GM12873 (cell line): Measurements from ENCODE around the gene RRP36.

ENCODE experiments used
- TF ChIP-seq, protein P1 (sequence below): IDR thresholded peaks from 2 replicates; pipeline ENCODE4 v1.5.1; 2012; ENCODE audit warnings: low read depth, mild to moderate bottlenecking, moderate library complexity, low read length, control low read depth; ENCODE audit not compliant: insufficient read depth; ENCODE audit errors: missing control alignments

The RRP36 gene

DNA sequence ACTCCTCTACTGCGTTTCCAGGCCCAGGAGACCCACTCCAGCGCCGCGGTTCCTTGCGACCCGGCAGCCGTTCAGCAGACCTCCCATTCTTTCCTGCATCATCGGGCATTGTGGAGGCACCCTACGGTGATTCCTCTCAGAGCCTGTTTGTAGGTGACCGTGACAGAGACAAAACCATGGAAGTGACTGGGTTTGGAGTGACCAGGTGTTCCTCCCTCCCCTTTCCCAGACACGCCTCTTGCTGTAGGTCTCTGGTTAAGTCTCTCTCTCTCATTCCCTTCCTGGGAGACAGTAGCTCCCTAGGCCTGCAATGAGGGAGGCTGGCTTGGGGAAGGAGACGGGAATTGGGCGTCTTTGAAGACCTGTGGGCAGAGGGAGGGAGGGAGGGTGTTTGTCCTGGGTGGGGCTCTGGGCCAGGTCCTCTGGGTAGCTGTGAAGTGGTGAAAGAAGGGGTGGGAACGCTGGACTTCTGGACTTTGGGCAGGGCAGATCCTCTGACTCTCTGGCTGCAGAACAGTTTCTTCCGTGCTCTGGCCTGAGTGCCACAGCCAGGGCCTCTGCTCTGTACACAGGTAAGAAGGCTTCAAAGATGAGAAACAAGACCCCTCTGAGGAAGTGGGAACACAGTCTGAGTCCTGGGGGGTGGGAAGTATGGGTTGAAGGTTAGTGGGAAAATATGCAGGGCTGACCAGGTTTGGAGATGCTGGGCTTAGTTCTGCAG is 38.8 kb downstream of the RRP36 start:
- TF ChIP-seq, protein P1, sequence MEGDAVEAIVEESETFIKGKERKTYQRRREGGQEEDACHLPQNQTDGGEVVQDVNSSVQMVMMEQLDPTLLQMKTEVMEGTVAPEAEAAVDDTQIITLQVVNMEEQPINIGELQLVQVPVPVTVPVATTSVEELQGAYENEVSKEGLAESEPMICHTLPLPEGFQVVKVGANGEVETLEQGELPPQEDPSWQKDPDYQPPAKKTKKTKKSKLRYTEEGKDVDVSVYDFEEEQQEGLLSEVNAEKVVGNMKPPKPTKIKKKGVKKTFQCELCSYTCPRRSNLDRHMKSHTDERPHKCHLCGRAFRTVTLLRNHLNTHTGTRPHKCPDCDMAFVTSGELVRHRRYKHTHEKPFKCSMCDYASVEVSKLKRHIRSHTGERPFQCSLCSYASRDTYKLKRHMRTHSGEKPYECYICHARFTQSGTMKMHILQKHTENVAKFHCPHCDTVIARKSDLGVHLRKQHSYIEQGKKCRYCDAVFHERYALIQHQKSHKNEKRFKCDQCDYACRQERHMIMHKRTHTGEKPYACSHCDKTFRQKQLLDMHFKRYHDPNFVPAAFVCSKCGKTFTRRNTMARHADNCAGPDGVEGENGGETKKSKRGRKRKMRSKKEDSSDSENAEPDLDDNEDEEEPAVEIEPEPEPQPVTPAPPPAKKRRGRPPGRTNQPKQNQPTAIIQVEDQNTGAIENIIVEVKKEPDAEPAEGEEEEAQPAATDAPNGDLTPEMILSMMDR: no peak

DNA sequence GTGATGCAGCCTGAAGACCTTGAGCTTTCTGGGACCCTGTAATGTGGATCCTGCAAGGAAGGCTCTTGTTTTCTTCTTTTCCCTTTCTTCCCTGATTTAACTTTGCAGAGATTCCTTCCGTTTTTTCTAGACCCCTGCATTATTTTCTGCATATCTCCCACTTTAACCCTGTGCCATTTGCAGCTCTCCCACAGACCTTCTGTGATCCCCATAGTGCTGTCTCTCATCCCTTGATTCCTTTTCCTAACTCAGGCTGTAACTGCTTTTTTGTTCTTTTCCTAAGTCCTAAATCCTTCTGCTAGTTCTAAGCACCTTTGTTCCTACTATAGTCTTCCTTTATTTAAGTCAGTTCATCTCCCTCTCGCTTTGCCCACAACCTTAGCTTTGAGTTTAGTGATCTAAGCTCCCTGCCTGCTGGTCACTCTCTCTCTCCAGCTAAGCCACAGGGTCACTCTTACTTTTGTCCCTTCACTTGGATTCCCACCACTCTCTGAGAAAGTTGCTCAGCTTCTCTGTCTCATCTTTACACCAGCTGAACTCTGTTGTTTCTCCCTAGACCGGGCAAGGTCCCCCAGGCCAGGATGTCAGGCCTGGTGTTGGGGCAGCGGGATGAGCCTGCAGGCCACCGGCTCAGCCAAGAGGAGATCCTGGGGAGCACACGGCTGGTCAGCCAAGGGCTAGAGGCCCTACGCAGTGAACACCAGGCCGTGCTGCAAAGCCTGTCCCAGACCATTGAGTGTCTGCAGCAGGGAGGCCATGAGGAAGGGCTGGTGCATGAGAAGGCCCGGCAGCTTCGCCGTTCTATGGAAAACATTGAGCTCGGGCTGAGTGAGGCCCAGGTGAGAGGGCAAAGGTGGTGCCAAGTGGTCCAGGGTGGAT is 39.6 kb downstream of the RRP36 start:
- TF ChIP-seq, protein P1: no peak

DNA sequence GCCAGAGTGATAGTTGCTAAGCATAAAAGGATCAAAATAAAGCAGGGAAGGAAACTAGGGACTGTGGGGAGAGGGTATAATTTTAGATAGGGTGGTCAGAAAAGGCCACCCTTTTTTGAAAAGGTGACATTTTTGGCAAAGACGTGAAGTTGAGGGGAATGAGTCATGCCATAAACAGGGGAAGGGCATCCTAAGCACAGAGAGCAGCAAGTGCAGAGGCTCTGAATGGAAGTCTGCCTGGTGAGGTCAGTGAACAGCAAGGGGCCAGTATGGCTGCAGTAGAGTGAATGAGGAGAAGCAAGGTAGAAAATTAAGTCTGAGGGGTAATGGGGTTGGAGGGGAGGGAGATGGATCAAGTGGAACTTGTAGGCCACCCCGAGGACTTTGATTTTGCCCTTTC is 40.4 kb downstream of the RRP36 start:
- TF ChIP-seq, protein P1: no peak

DNA sequence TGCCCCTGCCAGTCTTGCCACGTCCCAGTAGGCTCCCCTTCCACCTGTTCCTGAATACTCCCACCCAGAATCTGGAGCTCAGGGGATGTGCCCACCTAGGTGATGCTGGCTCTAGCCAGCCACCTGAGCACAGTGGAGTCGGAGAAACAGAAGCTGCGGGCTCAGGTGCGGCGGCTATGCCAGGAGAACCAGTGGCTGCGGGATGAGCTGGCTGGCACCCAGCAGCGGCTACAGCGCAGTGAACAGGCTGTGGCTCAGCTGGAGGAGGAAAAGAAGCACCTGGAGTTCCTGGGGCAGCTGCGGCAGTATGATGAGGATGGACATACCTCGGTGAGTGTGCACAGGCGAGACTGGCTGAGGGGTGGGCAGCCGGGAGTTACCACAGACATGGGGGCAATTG is 41.4 kb downstream of the RRP36 start:
- TF ChIP-seq, protein P1: no peak

DNA sequence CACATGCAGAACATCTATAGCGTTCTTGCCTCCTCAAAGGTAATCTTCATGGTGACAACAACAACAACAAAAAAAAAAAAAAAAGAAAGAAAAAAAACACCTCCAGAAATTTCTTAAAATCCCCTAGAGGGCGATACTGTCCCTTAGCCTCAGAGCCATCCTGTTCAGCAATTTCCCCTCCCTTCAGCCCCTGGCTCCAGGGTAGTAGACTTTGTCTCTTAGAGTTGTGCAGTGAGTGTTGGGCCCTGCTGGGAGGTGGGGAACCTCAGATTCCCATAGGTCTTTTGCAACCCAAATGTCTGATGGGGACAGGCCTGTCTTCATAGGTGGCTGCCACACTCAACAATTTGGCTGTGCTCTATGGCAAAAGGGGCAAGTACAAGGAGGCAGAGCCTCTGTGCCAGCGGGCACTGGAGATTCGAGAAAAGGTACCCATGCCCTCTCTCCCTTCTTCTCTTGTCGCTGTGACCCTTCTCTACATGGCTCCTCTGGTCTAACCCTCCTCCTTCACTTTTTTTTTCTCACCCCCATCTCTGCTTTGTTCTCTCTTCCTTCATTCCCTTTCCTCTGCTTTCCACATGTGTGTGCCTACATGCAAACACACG is 48.7 kb downstream of the RRP36 start:
- TF ChIP-seq, protein P1: peak; percentile 61

DNA sequence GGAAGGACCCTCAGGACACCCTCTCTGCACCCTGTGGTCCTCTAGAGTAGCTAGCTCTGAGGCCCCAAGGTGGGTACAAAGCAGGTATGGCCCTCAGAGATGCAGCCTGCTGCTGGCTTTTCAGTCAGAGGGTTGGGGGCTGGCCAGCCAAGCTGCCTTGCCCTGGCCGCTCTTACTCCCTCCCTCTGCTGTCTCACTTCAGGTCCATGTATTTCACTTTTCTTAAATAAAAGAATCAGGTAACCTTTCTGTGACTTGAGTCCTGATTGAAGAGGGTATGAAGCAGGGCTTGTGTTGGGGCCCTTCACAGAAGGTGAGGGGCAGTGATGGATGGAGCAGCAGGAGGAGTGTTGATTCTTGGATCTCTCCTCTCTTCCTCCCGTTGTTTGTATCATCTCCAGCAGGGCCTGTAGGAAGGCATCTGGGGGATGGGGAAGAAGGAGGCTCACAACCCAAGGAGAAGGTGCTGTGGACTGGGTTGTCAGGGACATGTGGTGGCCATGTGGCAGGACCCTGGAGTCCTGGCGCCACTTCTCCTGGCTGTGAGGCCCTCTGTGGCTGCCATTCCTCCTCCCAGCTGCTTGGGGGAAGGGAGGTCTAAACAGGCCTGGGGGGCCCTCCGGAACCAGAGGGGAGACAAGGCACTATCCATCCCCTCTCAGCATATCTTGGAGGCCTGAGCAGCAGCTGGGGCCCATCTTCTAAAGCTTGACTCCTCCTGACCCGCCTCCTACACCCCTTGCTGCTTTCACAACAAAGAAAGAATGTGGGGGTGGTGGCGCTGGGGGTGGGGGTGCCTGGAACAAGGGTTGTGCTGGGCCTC is 53.6 kb downstream of the RRP36 start:
- TF ChIP-seq, protein P1: no peak
